ENCODE results near the gene CD82. TPM values are rescaled to one million over a fixed set of nuclear protein-coding genes. Genes with fewer than 3 reads are reported as not detected.

The CD82 gene
- polyA plus RNA-seq, 1 of the 3 experiments (the other 2 are of a cell fraction), result 39.2 TPM

DNA sequence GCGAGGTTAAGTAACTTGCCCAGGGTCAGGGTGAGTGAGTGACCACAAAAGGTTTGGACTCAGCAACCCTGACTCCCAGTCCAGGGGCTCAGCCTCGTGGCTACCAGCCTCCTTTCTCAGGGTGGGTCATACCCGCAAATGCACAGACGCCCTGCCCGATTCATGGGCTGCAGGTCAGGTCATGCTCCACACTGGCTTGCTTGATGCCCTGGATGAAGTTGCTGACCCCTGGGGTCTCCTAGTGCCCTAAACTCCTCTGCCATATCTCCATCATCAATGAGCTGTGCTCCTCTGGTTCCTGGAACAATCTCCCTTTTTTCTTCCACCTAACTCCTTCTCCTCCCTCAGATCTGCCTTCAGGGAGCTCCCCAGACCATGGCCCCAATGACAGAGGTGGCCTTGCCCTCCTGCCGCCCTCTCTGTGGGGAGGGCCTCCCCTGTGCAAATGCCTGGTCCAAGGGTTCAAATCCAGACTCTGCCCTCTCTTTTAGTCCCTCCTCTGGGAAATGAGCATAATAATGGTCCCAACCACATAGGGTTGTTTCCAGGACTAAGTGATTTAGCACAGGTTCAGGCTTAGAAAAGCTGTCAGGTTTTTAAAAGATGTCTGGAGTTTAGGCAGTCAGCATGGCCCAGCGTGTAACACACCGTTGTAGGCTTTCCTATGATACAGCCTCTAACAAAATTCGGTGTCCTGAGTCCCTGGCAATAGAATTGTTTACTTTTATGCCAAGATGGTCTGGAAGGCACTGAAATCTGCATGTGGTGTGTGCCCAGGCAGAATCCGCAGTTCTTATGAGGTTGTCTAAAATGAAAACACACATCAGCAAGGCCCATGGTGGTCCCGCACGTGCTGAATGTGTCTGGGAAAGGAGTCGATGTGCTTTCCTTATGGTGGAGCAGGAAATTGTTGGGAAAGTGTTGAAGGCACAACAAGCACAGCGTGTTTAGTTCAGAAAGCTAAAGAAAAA is 63.6 kb downstream of the CD82 start:
- ChIA-PET POLR2A (no interaction called here), CTCF (interaction anchor here (0.8 to 11.2 kb wide), 8 partner anchors 12 to 474 kb away, joined by 3 to 155 read pairs (median 6); partner anchors contain the start of gene TSPAN18)
- no peaks in the 10 kb centered on the region for H3K79me2 ChIP-seq (ENCODE audit: insufficient read depth)

GRCh38 chr11:44629732-44630345 is 64.4 kb downstream of the CD82 start:
- CTCF ChIA-PET, result interaction anchor here (0.8 to 11.2 kb wide), 6 partner anchors 8 to 473 kb away, joined by 3 to 155 read pairs (median 5); no protein-coding TSS in a partner anchor
- Histone ChIP-seq H3K27me3 (ENCODE audit: insufficient read depth) (no peaks in the 10 kb centered on the region; the same call in 1 of the 2 replicates), H3K36me3 (replicated peaks in 1 of 2; ENCODE audit: control insufficient read depth in 1 of 2, insufficient read depth in 2 of 2, low read length in 1 of 2) (no peaks in the 10 kb centered on the region), H3K4me1 (ENCODE audit: control insufficient read depth in 1 of 2, insufficient read depth in 2 of 2, low read depth in 1 of 2, low read length in 1 of 2) (peaks cover 11 to 49% of the 10 kb centered on the region in 2 experiments; a peak in 3 of 4 replicates), H3K9ac (no peak overlapping the region), H3F3A (replicated peaks; ENCODE audit: insufficient read depth) (no peaks in the 10 kb centered on the region), H3K79me2 (ENCODE audit: insufficient read depth) (no peaks in the 10 kb centered on the region), H3K4me3 (ENCODE audit: low read depth in 2 of 2, low read length in 1 of 2) (no peak overlapping the region), H2AFZ (ENCODE audit: low read depth) (no peak overlapping the region), H3K9me3 (no peaks in the 10 kb centered on the region), H3K9me2 (no peaks in the 10 kb centered on the region), H3K4me2 (no peak overlapping the region), H4K20me1 (ENCODE audit: insufficient read depth) (no peaks in the 10 kb centered on the region), H3K27ac (ENCODE audit: low read depth in 2 of 2, low read length in 1 of 2) (no peak overlapping the region)
- DNase-seq, result no peak
- no peak for TF ChIP-seq JUND (IDR thresholded peaks at IDR 0.05)
- TF ChIP-seq ELF1 (IDR thresholded peaks at IDR 0.05), result no peak
- no peak for TF ChIP-seq YY1 (IDR thresholded peaks at IDR 0.05; ENCODE audit: low read depth)
- no peak for TF ChIP-seq RFX5 (IDR thresholded peaks at IDR 0.05; ENCODE audit: low read length)
- no peak for TF ChIP-seq FOXJ3 (CRISPR knock-in tag; IDR thresholded peaks at IDR 0.05)
- TF ChIP-seq RAD21 (IDR thresholded peaks at IDR 0.05; ENCODE audit: low read length), result no peak
- TF ChIP-seq CTCF (IDR thresholded peaks at IDR 0.05), result no peak
- no peak for TF ChIP-seq TAF1 (IDR thresholded peaks at IDR 0.05; ENCODE audit: borderline replicate concordance, low read depth, low read length)
- POLR2A ChIA-PET, result no interaction called here
- WGBS (ENCODE audit: low lambda C conversion rate), result 59% methylated on average over 8 of the region's 8 CpGs

More for the DNA sequence above, 63.6 kb downstream of the CD82 start:
- peaks cover 6 to 43% of the 10 kb centered on the region in 2 experiments; a peak in 3 of 4 replicates for H3K4me1 ChIP-seq (ENCODE audit: control insufficient read depth in 1 of 2, insufficient read depth in 2 of 2, low read depth in 1 of 2, low read length in 1 of 2)
- 74% methylated on average over 14 of the region's 14 CpGs for WGBS (ENCODE audit: low lambda C conversion rate)
- H2AFZ ChIP-seq (ENCODE audit: low read depth), result no peak overlapping the region
- DNase-seq, result no peak
- H3F3A ChIP-seq (replicated peaks; ENCODE audit: insufficient read depth), result no peaks in the 10 kb centered on the region
- no peaks in the 10 kb centered on the region for H3K9me3 ChIP-seq
- H3K27me3 ChIP-seq (ENCODE audit: insufficient read depth), result no peaks in the 10 kb centered on the region; the same call in 1 of the 2 replicates
- TF ChIP-seq POLR2AphosphoS5 (IDR thresholded peaks at IDR 0.05; ENCODE audit: low read depth, low read length) (no peak), EP300 (IDR thresholded peaks at IDR 0.05; ENCODE audit: borderline replicate concordance in 1 of 2, low read depth in 1 of 2, low read length in 1 of 2) (no peak), EZH2phosphoT487 (IDR thresholded peaks at IDR 0.05; ENCODE audit: borderline replicate concordance, low read depth) (no peak), GABPA (IDR thresholded peaks at IDR 0.05; ENCODE audit: low read depth) (no peak), GATA2 (CRISPR knock-in tag; IDR thresholded peaks at IDR 0.05) (no peak), FOXJ3 (CRISPR knock-in tag; IDR thresholded peaks at IDR 0.05) (no peak), RCOR1 (IDR thresholded peaks at IDR 0.05; ENCODE audit: low read length) (no peak), USF1 (IDR thresholded peaks at IDR 0.05; ENCODE audit: borderline replicate concordance, low read depth) (no peak)
- TF ChIP-seq, protein P1, sequence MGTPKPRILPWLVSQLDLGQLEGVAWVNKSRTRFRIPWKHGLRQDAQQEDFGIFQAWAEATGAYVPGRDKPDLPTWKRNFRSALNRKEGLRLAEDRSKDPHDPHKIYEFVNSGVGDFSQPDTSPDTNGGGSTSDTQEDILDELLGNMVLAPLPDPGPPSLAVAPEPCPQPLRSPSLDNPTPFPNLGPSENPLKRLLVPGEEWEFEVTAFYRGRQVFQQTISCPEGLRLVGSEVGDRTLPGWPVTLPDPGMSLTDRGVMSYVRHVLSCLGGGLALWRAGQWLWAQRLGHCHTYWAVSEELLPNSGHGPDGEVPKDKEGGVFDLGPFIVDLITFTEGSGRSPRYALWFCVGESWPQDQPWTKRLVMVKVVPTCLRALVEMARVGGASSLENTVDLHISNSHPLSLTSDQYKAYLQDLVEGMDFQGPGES (IDR thresholded peaks at IDR 0.05; ENCODE audit: low read depth, low read length), result no peak
- TF ChIP-seq, protein P2, sequence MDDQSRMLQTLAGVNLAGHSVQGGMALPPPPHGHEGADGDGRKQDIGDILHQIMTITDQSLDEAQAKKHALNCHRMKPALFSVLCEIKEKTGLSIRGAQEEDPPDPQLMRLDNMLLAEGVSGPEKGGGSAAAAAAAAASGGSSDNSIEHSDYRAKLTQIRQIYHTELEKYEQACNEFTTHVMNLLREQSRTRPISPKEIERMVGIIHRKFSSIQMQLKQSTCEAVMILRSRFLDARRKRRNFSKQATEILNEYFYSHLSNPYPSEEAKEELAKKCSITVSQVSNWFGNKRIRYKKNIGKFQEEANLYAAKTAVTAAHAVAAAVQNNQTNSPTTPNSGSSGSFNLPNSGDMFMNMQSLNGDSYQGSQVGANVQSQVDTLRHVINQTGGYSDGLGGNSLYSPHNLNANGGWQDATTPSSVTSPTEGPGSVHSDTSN (IDR thresholded peaks at IDR 0.05), result no peak
- H3K9ac ChIP-seq, result no peak overlapping the region
- no peaks in the 10 kb centered on the region for H3K9me2 ChIP-seq
- H3K4me3 ChIP-seq (ENCODE audit: low read depth in 2 of 2, low read length in 1 of 2), result no peak overlapping the region
- H3K36me3 ChIP-seq (replicated peaks in 1 of 2; ENCODE audit: control insufficient read depth in 1 of 2, insufficient read depth in 2 of 2, low read length in 1 of 2), result no peaks in the 10 kb centered on the region
- H3K4me2 ChIP-seq, result no peak overlapping the region
- H3K27ac ChIP-seq (ENCODE audit: low read depth in 2 of 2, low read length in 1 of 2), result peak overlapping the region in 1 of 2 experiments; percentile 86; a peak in 1 of 4 replicates
- no peaks in the 10 kb centered on the region for H4K20me1 ChIP-seq (ENCODE audit: insufficient read depth)
